ENCODE data around the gene EGFLAM.

EGFLAM gene

DNA sequence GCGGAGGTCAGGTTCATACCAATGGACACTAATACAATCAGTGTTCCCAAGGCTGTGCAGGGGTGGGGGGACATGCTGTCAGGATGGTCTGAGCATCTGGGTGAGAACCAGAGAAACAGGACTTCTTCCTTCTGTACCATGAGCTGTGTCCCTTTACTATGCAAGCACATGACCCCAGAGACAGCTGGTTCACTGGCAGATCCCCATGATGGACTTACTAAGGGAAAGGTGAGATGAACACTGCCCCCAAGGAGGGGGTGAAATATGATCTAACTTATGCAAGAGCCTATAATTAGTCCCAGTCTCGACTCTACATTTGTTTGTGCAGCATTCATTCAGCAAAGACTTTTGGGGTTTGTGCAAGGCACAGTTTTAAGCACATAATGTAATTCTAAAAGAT lies 206.7 kb downstream of the EGFLAM start:
- no peak for DNase-seq (ENCODE audit: low read depth)
- no peak overlapping the region for H3K4me3 ChIP-seq (ENCODE audit: control insufficient read depth, low read depth, low read length)
- TF ChIP-seq, protein P1, sequence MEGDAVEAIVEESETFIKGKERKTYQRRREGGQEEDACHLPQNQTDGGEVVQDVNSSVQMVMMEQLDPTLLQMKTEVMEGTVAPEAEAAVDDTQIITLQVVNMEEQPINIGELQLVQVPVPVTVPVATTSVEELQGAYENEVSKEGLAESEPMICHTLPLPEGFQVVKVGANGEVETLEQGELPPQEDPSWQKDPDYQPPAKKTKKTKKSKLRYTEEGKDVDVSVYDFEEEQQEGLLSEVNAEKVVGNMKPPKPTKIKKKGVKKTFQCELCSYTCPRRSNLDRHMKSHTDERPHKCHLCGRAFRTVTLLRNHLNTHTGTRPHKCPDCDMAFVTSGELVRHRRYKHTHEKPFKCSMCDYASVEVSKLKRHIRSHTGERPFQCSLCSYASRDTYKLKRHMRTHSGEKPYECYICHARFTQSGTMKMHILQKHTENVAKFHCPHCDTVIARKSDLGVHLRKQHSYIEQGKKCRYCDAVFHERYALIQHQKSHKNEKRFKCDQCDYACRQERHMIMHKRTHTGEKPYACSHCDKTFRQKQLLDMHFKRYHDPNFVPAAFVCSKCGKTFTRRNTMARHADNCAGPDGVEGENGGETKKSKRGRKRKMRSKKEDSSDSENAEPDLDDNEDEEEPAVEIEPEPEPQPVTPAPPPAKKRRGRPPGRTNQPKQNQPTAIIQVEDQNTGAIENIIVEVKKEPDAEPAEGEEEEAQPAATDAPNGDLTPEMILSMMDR (IDR thresholded peaks at IDR 0.05; ENCODE audit: control insufficient read depth, insufficient read depth, low read depth, low read length, missing control alignments): no peak

DNA sequence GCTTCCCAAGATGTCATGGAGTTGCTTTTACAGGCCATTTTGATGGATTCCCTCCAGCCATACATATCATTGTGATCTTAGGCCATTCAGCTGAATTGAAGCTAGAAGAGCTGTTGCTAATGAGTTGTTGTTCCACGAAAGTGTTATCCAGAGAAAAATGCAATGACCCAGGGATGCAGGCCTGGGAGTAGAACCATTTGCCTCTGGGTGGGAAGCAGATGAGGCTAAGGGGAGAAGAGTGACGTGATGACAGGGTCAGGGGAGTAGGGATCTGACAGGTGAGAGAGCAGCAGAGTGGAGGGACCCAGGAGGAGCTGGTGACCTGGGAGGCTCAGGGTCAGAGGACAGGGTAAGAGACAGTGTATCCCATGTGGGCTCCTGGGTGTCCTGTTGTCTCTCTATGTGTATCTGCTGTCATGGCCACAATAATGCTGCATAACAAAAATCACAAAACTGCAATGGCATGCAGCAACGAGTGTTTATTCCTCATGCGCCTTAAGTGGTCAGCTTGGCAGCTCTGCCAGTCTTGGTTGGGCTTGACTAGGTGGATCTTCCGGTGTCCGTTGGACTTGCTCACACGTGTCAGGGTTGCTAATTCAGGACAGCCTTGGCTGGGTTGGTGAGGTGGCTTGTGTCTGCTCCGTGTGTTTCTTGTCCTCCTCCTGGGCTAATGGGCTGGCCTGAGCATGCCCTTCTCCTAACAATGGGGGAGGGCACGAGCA lies 207.5 kb downstream of the EGFLAM start:
- TF ChIP-seq, protein P1 (IDR thresholded peaks at IDR 0.05; ENCODE audit: control insufficient read depth, insufficient read depth, low read depth, low read length, missing control alignments): no peak
- DNase-seq (ENCODE audit: low read depth): no peak
- H3K4me3 ChIP-seq (ENCODE audit: control insufficient read depth, low read depth, low read length): no peak overlapping the region

DNA sequence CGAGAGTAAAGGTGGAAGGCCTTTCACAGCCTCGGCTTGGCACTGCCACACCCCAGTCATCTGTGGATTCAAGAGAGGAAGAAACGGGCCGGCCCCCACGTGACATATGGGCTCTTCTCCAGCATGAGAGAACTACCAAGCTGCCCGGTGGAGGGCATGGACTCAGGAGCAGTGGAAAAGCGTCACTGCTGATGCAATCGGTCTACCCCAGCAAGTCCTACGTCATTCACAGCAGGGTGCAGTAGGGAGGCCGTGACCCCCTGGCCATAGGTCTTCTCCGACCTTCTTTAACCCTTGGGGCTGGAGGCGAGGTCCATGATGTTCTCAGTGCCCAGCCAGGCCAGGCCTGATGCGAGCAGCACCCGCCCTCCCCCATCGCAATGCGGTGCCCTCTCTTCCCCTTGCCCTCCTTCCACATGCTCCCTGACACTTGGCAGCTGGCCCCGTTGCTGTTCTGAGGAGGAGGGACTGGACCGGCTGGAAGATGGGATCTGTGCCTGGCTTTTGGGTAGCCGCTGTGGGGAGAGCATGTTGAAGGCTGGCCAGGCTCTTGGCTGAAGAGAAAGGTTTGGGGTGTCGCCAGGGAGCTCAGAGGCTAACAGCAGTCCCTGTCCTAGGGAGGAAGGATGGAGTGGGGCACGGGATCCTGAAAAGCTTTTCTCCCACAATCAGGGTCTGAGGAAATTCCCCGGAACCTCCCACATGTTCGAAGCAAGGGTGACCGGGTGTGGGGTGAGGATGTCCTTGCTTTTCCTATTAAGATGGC lies 208.2 kb downstream of the EGFLAM start:
- H3K4me3 ChIP-seq (ENCODE audit: control insufficient read depth, low read depth, low read length): no peak overlapping the region
- TF ChIP-seq, protein P1 (IDR thresholded peaks at IDR 0.05; ENCODE audit: control insufficient read depth, insufficient read depth, low read depth, low read length, missing control alignments): no peak
- DNase-seq (ENCODE audit: low read depth): no peak

DNA sequence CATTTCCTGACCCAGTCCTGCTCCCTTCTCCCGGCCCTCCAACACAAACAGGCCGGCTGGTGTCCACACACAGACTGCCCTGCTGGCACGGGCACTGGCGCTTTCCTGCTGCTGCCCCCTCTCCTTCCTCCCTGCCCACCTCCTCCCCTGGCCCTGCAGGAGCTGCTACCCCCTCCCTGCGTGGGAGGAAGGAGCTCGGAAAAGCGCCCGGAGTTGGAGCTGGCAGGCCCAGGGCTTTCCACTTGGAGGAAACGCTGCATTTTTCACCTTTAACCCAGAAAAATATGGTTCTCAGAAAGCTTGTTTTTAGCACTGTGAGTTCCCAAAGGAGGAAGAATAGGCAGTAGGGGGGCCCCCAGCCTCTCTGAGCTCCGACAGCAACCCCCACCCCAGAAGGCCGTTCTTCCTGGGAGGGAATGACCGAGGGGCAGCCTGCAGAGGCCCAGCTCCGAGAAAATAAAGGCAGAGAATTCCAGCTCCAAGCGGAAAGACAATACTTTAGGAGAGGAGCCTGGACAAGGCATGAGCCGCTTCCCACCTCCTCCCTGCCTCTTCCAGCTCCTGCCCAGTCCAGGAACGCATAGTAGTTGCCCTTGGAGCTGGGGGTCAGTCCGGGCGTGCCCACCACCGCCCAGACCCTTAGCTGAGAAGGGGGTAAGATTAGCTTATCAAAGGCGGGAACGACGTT lies 209.1 kb downstream of the EGFLAM start:
- no peak overlapping the region for H3K4me3 ChIP-seq (ENCODE audit: control insufficient read depth, low read depth, low read length)
- no peak for DNase-seq (ENCODE audit: low read depth)
- TF ChIP-seq, protein P1 (IDR thresholded peaks at IDR 0.05; ENCODE audit: control insufficient read depth, insufficient read depth, low read depth, low read length, missing control alignments): no peak

DNA sequence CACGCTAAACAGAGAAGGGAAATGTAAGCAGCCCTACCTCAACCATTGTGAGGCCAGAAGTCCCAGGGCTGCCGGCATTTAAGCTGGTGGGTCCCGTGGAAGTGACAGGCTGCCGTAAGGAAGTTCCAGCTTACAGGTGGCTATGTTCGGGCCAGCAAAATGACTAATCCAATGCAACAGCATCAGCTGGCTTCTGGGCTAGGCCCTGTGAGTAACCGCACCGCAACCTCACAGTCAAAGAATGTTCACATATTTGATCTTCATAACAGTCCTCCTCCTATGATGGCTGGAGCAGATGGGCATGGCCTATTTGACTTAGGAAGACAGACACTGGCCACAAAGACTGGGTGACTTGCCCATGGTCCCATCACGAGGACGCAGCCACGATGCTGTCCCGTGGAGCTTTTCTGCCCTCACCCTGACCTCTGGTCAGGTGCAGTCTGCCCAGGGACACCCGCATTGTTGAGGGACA lies 209.9 kb downstream of the EGFLAM start:
- DNase-seq (ENCODE audit: low read depth): peak; percentile 73
- H3K4me3 ChIP-seq (ENCODE audit: control insufficient read depth, low read depth, low read length): no peak overlapping the region
- TF ChIP-seq, protein P1 (IDR thresholded peaks at IDR 0.05; ENCODE audit: control insufficient read depth, insufficient read depth, low read depth, low read length, missing control alignments): no peak

DNA sequence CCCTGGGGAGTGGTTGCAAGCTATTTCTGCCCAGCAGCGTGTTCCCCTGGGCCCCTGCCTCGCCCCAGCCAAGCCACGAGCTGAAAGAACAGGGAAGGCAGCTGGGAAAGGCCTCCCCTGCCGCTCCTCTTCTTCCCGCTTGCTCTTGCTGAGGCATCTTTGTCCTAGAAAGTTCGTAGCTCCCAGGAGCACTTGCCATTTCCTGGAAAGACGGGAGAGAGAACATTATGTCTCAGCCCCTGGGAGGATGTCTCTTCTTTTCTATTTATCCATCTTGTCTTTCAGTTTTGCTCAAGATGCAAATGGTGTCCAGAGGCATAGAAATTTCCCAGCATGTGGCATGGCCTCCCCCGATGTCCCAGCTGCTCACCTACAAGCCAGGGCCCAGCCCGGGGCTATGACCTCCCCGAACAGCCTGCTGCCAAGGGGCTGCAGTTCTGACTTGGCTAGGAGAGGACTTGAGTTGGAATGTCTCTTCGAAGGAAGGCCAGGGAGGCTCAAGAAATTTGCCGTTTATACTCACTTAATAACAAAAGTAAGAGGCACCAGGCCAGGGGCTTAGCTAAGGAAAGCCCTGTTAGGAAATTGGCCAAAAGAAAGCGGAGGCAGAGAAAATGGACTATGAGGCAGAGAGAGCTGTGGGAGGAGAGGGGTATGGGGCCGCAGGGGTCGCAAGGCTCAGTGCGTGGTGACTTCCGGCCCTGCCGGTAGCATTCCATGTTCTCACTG lies 210.8 kb downstream of the EGFLAM start:
- TF ChIP-seq, protein P1 (IDR thresholded peaks at IDR 0.05; ENCODE audit: control insufficient read depth, insufficient read depth, low read depth, low read length, missing control alignments): no peak
- no peak for DNase-seq (ENCODE audit: low read depth)
- no peak overlapping the region for H3K4me3 ChIP-seq (ENCODE audit: control insufficient read depth, low read depth, low read length)

Measured in AG09309 (cell line).